RKO (cell line): ENCODE data around the gene PRKAB1.
A peak's percentile ranks its signal among the peaks of the same experiment; 100 is the strongest.
"Not testable (repeated sequence)": the region's sequence is repeated elsewhere in the genome, so short reads cannot be mapped to it uniquely, and the experiment has no call there.

Source experiments
- DNase-seq: peaks from one replicate; pipeline ENCODE4 v3.0.0-alpha.2; 2016; ENCODE audit warnings: low spot score

PRKAB1 gene

GRCh38 chr12:119684711-119685369, 16.9 kb downstream of the PRKAB1 start:
- DNase-seq, result no peak

DNA sequence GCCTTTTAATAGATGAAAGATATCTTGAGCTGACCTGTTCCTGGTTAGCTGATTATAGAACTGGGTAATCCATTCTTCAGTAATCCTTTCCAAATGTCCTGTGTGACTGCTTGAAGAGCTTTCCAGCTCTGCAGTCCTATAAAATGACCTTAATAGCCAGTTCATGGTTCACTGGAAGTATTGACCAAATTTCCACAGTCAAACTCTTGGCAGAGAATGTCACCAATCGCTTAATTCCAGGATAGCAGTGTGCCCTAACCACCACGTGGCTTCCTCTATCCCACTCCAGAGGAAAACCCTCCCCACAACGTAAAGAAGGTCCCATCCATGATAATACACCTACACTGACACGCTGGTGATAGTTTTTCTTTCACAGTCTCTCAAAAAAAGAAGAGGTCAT, 17.4 kb downstream of the PRKAB1 start:
- no peak for DNase-seq

DNA sequence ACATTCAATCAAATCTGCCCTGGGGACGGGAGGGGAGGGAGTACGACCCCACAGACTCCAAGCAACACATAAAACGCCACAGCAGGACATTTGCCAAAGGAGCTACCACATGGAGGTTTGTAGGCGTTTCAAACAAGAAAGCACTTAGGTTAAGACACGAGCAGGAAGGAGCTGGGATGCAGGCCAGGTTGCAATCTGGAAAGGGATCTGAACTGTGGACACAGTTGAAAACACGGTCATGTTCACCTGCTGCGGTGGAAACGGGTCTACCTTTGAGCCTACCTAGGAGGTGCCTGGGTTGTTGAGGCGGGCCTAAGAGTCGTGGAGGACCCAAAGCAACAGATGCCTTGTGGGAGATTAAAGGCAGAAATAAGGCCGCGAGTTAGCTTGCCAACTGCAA, 18.4 kb downstream of the PRKAB1 start:
- DNase-seq, result no peak

GRCh38 chr12:119686776-119687175, 18.8 kb downstream of the PRKAB1 start:
- DNase-seq, result no peak

DNA sequence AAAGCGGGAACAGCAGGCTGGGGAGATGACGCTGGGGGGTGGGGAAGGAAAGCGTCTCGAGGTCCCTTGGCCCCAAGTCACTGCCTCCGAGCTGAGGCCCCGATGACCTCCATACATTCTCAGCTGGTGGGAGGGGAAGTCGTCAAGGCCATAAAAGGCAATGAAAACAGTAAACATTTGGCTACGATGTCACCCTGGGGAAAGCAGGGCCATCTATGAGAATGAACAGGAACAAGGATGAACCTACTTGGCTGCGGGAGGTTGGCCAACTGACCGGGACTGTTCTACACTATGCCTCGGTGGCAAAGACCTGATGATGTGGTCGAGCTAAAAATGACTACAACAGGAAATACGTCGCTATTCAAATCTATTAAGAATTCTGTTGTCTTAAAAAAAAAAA, 19.5 kb downstream of the PRKAB1 start:
- DNase-seq, result no peak

DNA sequence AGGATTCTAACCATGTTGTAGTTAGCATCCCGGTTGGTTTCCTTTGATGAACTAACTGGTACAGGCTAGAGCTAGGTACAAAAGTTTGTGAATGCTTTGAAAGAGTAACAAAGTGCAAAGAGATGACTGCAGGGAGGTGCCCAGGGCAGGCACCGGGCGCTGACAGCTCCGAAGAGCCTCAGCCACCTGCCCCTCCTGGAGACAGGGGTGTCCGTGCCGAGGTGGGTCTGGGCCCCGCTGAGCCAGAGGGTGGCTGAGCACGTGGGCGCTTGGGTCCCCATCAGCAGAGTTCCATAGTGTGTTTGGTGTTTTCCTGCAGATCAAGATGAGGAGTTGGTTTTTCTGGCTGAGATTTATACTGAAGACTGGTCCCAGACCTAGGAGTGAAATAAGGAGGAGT, 19.9 kb downstream of the PRKAB1 start:
- no peak for DNase-seq

GRCh38 chr12:119689935-119690500, 22.1 kb downstream of the PRKAB1 start:
- DNase-seq, result no peak

GRCh38 chr12:119691202-119691810, 23.4 kb downstream of the PRKAB1 start:
- DNase-seq, result no peak

DNA sequence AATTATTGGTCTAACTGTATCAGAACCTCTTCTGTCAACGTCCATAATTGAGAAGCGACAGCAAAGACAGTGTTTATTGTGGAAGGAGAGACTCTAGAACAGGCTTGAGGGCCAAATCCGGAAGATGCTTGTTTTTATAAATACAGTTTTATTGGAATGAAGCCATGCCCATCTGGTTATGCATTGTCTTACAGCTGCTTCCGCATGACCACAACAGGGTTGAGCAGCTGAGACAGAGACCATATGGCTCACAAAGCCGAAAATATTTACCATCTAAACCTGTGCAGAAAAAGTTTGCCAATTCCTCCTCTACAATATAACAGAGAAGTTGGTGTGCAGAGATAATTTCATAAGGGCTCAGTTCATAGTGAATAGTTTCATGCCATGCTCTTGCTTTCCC, 24.5 kb downstream of the PRKAB1 start:
- DNase-seq, result no peak

GRCh38 chr12:119692997-119693396, 25.1 kb downstream of the PRKAB1 start:
- no peak for DNase-seq

GRCh38 chr12:119693511-119693910, 25.6 kb downstream of the PRKAB1 start:
- DNase-seq, result no peak

DNA sequence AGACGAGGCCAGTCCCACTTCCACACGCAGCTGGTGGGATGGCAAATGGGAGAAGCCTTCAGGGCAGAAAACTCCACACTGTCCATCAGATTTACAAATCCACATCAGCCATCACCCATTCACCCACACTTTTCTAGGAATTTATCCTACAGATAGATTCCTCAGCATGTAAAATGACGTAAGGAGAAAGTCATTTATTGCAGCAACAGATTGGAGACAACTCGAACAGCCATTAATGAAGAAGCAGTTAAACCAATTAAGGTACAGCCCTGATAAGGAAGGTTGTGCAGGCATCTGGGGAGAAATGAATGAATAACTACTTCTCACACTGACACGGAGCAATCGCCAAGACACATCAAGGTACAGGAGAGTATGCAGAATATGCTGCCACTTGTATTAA, 26.2 kb downstream of the PRKAB1 start:
- DNase-seq, result no peak

- DNase-seq, result no peak
These were observed 27.1 kb downstream of the PRKAB1 start for GRCh38 chr12:119695034-119695433.

- DNase-seq, result no peak
These were observed 29.0 kb downstream of the PRKAB1 start for GRCh38 chr12:119696943-119697342.

DNA sequence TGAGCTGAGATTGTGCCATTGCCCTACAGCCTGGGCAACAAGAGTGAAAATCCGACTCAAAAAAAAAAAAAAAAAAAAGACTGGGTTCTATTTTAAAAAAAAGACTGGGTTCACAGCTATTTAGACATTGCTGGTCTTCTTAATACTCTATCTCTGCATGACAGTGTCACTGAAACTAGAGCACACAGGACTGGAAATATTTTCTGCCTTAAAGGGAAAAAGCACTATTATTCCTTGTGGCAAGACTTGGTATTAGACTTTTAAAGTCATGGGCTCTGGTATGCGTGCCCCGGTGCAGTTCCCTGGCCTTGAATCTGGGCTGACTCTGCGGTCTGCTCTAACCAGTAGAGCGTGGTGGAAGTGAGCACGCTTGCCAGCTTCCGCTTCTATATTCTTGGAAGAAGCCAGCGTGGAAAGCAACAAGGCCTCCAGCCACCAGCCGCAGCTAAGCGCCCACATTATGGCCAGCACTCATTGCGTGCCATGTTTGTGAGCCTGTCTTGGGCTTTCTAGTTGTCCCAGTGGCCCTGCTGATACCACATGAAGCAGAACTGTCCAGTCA, 31.3 kb downstream of the PRKAB1 start:
- no peak for DNase-seq

GRCh38 chr12:119700078-119700477, 32.1 kb downstream of the PRKAB1 start:
- no peak for DNase-seq

- peak; percentile 28 for DNase-seq
These were observed 36.3 kb downstream of the PRKAB1 start for GRCh38 chr12:119704065-119704747.

DNA sequence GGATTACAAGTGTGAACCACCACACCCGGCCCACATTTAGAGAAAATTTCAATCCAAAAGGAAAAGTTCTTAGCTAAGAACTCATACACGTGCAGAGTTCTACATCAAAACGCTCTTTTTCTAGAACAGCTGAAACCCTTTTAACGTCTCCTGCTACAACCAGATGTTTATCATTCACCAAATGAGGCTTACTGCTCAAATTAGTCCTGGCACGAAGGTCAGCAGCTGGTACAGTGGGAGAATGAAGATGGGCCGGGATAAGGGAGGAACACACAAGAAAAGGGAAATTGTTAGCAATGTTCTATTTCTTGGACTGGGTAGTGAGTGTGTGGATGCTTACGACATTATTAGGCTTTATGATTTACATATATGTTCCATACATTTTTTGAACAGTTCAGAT, 37.2 kb downstream of the PRKAB1 start:
- no peak for DNase-seq

- DNase-seq, result not testable (repeated sequence)
These were observed 38.5 kb downstream of the PRKAB1 start for GRCh38 chr12:119706427-119706826.

DNA sequence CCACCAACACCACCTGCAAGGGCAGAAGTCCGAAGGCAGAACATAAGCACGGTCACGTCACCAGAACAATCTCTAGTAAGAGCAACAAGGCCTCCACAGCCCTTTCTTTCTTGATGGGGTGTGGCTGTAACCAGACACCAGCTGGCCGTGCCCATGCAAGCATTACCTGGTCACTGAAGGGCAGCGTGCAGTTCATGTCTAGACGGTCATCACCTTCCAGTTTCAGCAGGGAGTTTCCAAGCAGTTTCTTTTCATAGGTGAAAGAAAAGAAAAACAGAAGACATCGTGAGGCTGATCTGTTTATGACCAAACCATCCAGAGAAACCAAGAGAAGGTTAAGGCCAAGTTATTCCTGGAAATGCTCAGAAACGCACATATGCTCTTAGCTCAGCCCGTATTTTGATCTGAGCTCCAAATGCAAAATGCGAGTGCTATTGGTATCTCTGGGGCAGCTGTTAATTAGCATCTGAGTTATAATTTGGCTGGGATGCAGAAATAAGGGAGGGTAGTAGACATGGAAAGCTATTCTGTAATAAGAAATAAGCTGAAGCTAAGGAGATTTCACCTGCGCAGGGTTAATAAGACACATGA, 42.5 kb downstream of the PRKAB1 start:
- DNase-seq, result no peak

DNA sequence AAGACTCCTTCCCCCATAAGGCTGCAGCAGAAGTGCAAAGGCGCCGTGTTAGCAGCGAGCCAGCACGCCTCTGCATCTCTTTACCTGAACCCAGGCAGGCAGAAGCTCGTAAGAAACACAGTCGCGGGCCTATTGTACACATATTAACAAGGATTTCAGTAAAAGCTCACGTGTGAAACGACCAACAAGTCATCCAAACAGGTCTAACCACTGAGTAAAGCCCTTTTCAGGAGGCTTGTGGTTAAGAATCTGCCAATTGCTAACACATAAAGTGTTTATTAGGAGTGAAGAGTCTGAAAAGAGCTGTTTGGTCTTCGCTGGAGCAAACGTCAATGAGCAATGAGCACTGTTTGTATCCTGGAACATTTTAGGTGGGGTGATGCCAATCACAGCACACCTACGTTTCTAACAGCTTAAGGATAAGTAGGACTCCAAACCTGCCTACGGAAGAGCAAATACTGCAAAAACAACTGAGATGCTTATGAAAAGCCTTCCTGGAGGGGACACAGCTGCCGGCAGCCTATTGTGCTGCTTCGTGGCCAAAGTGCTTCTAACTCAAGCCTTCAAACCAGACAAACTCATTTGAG, 43.1 kb downstream of the PRKAB1 start:
- no peak for DNase-seq

GRCh38 chr12:119711693-119712092, 43.8 kb downstream of the PRKAB1 start:
- DNase-seq, result no peak
